HG03095 (cell line): ENCODE results near the gene TMEM223.
"Not testable (repeated sequence)": the region's sequence is repeated elsewhere in the genome, so short reads cannot be mapped to it uniquely, and the experiment has no call there.

Experiments
- ATAC-seq: cut with Tn5 transposase; IDR thresholded peaks from one replicate; pipeline ENCODE4 v1.9.1; 2021; ENCODE audit warnings: moderate library complexity; ENCODE audit not compliant: unreplicated experiment

TMEM223 gene

DNA sequence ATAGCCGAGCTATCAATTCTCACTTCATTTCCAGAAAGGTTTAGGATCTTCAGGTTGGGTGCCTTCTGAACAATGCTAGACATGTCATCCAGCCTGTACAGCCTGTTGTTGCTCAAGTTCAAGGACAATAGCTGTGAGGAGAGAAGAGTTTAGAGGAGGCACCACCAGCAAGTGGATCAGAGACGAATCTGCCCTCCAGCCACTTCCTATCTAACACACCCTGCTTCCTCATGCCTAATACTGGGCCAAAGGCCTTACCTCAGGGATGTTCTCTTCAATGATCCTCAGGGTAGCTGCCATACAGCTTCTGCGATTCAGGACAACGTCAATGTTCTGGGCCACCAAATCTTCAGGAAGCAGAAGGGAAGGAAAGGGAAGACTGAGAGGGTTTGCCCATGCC is 9.3 kb upstream of the TMEM223 start:
- ATAC-seq = no peak

DNA sequence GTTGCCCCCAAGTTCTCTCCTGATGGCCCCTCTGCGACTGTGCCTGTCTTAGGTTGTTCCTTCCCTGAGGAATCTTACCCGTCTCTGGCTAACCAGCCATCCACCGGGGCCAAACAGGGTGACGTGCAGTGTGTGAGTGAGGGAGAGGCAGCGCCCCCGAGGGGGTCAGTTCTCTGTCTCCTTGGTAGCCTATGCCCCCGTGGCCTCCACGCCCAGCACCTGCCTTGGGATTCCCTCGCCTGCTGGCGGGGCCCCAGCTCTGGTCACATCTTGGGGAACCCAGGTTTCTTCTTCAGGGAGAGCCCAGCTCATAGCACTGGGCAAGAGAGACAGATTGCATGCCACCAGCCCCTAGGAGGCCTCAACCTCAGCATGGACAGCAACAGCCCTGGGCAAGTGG is 7.7 kb upstream of the TMEM223 start:
- no peak for ATAC-seq

DNA sequence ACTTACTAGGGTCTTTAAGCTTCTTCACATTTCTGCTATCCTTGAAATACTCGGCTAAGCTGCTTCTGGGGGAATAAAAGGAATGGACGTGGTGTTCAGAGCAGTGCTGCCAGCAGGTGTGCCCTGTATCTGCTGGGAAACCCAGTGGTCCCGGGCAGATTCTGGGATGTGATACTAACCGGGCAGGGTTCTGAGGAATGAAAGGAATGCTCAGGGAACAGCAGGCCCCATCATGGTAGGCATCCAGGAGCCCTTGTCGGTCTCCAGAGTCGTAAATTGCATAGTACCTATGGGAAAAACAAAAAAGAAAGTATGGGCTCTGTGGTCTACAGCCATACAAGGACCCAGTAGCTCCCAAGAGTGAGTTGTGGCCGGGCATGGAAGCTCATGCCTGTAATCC is 4.5 kb upstream of the TMEM223 start:
- no peak for ATAC-seq

DNA sequence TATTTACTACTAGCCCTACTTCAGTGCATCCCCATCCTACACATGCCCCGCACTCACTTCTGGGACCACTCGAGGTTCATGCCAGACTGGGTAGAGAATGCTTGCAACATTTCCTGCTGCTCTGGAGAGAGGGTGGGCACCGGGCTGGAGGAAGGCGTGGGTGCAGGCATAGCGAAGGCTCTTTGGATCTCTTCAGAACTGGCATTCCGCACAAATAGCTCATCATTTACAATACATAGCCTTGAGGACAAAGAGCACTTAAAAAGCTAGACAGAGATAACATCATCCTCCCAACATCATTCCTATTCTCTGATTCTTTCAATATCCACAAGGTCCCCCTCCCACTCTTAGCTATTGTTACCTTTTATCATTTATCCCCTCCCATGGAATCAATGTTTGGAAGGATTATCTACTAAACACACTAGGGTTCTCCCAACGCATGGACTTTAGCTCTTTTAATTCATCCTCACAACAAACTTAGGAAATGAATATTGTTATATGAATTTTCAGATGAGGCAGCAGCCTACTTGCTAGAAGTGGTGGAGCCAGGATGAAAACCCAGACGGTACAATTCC is 2.5 kb upstream of the TMEM223 start:
- no peak for ATAC-seq

DNA sequence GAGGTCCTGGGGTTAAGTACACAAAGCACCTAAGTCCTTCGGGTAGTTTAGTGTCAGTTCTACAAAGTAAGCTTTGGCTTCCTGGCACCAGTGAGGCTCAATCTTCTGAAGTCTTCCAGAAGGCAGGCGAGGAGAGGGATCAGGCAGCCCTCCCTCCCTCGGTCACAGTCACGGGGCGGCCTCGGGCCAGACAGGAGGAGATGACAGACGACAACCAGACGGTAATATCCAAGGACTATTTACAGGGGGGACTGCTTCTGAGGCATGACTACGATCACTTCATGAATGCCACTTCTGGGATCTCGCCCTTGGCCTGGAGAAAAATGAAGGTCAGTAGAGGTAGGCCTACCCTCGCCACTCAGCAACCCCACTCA is 383 bp upstream of the TMEM223 start:
- no peak for ATAC-seq

DNA sequence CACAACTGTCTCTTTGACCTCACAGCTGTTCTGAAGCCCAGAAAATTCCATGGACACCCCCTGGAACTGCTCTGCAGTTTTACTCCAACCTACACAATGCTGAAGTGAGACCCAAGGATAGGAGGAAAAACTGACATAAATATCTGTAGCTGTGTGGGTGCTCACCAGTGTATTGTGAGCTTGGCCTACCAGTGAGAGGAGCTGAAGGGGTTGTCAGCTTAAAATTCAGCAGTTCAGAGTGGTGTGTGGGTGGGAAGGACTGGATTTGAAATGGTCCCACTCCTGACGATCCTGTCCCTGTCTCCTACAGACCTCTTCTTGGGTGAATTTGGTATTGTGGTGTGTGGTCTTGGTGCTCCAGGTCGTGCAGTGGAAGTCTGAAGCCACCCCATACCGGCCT is 2.2 kb downstream of the TMEM223 start:
- ATAC-seq = no peak

DNA sequence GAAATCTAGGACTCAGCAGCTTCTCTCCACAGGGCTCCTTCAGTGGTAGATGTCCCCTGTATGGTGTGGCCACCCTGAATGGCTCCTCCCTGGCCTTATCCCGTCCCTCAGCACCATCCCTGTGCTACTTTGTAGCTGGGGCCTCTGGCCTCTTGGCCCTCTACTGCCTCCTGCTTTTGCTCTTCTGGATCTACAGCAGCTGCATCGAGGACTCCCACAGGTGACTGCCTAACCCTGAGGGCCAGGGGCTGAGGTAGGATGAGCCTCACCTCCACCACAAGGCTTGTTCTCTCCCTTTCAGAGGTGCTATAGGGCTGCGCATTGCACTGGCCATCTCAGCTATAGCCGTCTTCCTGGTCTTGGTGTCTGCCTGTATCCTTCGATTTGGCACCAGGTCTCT is 2.8 kb downstream of the TMEM223 start:
- no peak for ATAC-seq

DNA sequence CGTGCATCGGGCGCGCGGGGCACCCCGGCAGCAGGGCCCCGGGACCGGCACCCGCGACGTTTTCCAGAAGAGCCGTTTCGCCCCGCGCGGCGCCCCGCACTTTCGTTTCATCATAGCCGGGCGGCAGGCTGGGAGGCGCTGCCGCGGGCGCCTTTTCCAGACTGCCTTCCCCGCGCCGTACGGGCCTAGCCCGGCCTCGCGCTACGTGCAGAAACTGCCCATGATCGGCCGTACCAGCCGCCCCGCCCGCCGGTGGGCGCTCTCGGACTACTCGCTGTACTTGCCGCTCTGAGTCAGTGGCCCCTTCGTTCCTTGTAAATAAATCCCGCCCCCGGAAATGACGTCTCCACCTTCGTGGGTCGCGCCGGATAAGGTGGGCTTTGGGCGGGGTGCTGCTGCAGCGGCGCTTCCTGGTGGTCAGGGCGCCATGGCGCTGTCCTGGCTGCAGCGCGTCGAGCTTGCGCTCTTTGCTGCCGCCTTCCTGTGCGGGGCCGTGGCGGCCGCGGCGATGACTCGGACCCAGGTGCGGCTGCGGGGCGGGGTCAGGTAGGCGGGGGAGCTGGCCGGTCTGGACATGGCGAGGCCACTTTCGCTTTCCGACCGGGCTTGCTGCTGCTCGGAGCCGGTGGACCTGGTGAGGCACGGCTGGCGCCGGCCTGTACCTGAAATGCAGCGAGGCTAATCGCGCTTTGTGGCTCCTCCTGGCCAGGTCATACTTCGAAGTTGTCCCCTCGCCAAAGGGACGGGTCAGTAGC is 4.6 kb downstream of the TMEM223 start, which contains the start of gene TMEM179B:
TSS of gene TMEM179B (plus strand) at position 398 of the 755 bp plus-strand sequence. CDS start at position 428, 30 bp downstream.
- ATAC-seq = peak; percentile 64

DNA sequence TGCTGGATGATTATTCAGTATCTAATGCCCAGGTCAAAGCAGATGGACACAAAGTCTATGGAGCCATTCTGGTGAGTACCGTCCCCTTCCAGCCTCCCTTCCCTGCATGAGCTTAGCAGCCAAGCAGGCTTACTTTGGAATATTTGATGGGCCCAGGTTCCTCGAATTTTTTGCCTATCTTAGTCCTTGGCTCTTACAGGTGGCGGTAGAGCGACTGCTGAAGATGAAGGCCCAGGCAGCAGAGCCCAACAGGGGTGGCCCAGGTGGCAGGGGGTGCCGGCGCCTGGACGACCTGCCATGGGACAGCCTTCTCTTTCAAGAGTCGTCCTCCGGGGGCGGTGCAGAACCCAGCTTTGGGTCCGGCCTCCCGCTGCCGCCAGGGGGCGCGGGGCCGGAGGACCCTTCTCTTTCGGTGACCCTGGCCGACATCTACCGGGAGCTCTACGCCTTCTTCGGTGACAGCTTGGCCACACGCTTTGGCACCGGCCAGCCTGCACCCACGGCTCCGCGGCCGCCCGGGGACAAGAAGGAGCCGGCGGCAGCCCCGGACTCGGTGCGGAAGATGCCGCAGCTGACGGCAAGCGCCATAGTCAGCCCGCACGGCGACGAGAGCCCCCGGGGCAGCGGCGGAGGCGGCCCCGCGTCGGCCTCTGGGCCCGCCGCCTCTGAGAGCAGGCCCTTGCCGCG is 5.3 kb downstream of the TMEM223 start:
- peak; percentile 61 for ATAC-seq

DNA sequence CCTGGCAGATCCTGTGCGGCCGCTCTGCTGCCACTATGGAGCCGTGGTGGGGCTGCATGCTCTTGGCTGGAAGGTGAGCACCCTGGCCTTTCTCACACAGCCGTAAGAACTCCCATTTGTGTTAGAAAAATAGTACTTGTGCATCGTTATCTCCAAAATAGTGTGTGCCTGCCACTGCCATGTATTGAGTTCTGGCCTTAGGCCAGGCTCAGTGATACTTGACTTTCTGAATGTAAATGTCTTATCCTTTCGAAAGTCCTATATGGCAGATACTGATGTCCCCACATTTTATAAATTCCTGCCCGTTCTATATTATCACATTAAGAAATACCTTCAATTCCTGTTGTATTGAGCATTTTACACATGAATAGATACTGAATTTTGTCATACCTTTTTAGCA is 9.1 kb downstream of the TMEM223 start:
- ATAC-seq = no peak

DNA sequence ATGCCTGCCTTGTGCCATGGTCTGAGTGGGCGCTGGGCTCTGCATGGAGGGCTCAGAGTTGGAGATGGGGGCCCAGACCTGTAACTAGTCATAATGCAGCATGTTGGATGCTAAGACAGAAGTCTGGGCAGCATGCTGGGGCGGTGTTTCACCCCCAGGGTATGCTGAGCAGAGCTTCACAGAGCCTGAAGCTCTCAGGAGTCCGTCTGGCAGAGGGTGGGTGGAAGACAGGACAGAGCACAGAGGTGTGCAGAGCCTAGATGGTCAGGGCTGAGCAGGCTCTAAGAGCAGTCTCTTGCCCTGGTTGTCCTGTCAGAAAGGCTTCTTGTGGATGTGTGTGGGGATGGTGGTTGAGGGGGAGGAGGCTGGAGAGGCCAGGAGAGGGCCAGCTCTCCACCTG is 13.4 kb downstream of the TMEM223 start:
- no peak for ATAC-seq

DNA sequence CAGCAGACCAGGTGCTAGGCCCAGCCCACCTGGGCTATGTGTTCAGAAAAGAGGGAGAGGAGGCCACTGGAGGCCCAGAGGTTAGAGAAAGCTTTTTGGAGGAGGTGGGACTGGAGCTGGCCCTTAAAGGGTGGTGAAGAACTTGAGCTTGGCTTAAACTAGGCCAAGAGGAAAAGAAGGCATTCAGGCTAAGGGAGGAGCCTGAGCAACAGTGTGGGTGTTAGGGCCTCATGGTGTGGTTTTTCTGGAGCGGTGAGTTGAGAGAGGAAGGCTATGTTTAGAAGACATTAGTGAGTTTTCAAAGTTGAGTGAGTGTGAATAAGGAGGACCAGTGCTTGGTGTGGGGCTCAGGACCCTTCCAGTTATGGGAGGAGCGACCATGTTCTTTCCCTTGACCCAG is 14.4 kb downstream of the TMEM223 start:
- no peak for ATAC-seq

DNA sequence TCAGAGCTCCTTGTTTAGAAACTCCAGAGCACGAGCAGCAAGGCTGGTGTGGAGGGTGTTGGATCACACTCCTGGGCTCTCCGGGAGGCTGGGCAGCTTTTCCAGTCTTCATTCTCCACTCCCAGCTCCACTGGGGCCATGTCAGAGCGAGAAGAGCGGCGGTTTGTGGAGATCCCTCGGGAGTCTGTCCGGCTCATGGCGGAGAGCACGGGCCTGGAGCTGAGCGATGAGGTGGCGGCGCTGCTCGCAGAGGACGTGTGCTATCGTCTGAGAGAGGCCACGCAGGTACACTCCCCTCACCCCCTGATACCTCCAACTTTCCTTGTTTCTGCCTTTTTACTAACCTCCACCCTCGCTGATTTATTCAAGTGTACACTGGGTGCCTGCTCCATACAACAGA is 16.2 kb downstream of the TMEM223 start:
- ATAC-seq = no peak

DNA sequence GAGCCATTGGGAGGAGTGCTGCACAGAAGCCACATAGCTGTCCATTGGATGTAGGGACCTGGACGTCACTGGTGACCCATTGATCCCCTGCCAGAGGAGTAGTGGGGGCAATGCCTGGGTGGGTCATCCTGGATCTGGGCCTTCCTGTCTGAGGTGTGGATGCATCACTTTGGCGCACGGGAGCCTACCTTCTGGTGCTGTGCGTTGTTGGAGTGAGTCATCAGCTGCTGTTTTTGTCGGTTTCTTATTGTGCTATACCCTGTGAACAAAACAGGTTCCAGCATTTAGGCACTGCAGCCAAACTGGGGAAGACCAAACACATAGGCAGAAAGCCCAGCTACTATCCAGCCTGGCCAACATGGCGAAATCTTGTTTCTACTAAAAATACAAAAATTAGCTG is 17.4 kb downstream of the TMEM223 start:
- ATAC-seq = no peak

DNA sequence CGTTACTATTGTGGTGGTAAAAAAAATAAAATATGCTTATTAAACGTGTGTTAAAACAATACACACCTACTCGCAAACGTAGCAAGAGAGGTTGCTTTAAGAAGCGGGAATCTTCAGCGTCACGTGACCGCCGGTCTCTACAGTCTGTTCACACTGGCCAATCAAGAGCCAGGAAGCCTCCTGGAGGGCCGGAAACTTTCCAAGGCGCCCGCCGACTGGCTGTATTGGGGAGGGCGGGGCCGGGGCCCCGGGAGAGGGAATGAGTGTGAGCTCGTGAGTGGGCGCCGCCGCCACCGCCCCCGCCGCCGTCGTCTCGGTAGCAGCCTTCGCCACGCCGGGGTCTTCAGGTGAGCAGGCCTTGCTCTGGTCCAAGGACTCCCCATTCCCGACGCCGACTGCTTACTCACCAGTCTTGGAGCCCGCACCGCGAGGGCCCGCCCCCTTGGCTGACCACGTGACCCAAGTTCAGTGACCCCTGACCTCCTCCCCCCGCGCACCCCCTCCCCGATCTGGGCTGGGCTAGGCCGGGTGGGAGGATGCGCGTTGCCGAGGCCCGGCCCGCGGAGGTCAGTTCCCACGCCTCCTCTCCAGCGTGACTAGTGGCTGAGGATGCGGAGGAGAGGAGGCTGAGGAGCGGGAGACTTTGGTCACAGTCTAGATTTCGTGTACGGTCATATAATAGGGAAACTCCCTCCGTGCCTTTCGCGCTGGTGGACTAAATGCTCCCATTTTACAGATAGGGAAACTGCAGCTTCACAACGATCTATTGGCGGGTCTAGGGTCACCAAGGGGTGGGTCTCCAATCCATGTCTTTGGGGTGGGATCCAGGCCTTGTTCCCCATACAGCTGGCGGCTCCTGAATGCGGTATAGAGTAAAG is 20.4 kb downstream of the TMEM223 start, which contains the start of gene TAF6L:
TSS of gene TAF6L (plus strand) at position 253 of the 878 bp plus-strand sequence. CDS start 4,388 bp downstream, outside the sequence.
- peak; percentile 74 for ATAC-seq

DNA sequence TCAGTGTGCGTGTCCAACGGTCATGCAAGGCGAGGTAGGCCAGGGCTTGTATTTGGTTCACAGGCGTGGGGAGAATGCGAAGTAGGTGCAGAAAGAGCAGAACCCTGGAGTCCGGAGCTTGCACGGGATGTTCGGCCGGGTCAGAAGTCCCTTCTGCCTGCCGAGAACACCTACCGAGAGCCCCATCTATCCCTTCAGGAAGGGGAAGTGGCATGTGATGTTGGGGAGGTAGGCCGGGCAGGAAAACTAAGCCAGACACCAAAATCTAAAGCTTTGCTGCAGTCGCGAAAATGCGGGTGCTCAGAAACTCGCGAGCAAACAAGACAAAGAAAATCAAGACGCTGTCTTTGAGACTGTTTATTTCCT is 21.0 kb downstream of the TMEM223 start:
- no peak for ATAC-seq

DNA sequence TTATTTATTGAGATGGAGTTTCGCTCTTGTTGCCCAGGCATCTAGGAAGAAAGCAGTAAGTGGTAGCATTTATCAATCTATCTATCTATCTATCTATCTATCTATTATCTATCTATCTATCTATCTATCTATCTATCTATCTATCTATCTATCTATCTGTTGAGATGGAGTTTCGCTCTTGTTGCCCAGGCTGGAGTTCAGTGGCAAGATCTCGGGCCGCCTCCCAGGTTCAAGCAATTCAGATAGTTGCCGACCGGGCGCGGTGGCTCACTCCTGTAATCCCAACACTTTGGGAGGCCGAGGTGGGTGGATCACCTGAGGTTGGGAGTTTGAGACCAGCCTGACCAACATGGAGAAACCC is 31.0 kb downstream of the TMEM223 start:
- ATAC-seq = not testable (repeated sequence)

DNA sequence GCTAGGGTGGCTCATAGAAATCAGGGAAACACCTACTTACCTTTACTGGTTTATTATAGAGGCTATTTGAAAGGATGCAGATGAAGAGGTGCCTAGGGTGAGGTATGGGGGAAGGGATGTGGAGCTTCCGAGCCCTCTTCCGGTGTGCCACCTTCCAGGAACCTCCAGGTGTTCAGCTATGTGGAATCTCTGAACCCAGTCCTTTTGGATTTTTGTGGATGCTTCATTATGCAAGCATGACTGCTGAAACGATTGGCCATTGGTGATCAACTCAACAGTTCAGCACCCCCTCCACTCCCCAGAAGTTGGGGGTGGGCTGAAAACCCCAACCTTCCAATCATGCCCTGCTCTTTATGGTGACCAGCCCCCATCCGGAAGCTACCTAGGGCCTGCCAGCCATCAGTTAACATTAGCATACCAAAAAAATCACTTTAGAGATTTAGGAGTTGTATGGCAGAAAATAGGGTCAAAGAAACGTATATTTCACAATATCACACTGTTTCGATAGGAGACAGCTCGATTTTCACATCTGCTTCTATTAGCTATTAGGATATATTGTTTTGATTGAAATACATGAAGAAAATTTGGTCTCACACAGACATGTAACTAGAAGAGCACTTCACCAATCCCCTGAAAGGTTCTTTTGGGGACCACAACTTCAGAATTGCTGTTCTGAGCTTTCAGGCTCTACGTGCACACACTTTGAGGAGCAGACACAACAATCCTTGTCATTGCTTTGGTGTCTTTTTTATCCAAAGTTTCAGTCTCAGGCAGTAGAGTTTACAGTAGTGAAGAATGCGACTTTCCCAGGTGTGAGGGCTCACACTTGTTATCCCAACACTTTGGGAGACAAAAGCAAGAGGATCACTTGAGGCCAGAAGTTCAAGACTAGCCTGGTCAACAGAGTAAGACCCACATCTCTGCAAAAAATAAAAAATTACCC is 33.7 kb downstream of the TMEM223 start:
- ATAC-seq = no peak

DNA sequence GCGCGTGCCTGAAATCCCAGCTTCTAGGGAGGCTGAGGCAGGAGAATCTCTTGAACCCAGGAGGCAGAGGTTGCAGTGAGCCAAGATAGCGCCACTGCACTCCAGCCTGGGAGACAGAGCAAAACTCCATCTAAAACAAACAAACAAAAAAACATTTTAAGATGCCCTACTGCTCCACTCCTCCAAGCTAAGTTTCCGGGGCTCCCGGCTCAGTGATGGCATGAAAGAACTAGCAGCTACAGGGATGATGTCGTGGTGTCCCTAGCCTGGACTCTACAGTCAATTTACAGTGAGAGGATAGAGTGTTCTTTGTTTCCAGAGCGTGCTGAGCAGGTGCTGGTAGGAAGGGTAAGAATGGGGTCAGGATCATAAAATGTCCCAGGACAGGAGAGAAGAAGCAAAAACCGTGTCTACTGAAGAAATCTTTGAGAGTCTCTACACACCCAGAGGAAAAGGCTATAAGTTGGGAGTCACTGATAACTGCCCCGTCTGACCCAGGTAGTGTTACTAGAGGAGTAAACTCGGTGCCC is 36.7 kb downstream of the TMEM223 start:
- no peak for ATAC-seq
